ENCODE measurements around the gene TMEM89. TPM values are rescaled to one million over a fixed set of nuclear protein-coding genes. Genes with fewer than 3 reads are reported as not detected.

Gene TMEM89
- polyA plus RNA-seq, 4 donors = not detected

DNA sequence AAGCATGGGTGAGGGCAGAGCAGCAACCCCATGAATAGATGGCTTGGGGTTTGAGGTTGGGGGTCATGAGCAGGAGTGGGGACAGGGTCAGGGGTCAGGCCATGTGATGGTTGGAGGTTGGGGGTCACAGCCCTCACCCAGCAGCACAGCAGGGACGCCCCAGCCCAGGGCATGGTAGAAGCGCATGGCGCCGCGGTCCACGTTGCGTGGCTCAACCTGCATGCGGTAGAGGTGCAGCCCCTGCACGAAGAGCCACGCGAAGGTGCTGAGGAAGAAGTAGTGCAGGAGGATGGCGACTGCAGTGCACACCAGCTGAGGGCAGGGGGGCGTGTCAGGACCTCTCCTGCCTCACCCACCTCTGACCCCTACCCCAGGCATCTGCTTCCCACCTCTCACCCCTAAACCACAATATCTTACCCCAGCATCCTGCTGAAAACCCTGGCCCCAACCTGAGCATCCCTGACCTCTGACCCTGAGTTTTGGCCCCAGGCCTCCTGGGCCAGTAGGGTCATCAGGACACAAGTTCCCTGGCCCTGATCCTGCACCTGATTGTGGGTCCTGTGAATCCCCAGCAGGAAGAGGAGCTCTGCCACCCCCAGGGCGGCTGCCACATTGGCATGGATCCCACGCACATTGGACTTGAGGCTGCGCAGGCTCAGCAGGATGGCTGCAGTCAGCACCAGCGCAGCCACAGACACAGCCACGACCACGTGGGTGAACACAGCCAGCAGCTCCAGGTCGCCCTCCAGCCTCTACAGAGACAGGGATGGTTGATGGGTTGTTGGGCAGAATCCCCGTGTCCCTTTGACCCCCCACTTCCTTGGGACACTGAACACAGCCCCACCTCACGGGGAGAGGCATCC is 23.6 kb upstream of the TMEM89 start:
- no peak for DNase-seq (ENCODE audit: low read depth in 4 of 4, low spot score in 3 of 4)

DNA sequence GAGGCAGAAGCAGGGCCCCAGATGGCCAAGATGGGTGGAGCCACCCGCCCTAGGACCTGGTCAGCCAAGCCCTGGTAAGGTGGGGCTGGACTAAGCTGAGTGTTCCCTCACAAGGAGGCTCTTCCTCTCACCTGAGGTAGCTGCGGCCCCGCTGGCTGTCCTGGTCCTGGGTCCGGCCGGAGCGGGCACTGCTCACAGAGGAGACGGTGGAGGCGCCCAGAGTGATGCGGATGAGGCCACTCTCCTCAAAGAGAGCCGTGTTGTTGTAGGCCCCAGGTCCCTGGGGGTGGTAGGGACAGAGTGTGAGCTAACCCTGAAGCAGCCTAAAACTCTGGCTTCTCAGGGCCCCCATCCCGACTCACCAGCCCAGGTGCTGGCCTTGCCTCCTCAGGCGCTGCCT is 21.0 kb upstream of the TMEM89 start:
- DNase-seq (ENCODE audit: low read depth in 4 of 4, low spot score in 3 of 4) = no peak

DNA sequence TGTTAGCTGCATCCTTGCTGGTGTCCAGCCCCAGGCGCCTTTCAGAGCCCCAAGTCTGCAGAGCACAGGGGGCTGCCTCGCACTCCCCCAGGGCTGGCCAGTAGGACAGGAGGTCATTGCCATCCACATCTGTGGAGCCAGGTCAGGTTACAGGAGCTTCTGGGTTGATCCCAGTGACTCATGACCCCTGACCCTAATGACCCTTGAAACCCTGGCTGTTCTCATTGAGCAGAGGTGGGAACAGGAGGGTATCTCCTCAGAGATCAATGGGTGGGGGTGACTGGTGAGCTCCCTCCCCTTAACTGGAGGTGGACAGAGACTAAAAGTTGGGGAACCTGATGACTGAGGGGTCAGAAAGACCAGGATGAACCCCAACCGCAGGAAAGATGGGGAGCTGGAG is 19.8 kb upstream of the TMEM89 start:
- no peak for DNase-seq (ENCODE audit: low read depth in 4 of 4, low spot score in 3 of 4)

DNA sequence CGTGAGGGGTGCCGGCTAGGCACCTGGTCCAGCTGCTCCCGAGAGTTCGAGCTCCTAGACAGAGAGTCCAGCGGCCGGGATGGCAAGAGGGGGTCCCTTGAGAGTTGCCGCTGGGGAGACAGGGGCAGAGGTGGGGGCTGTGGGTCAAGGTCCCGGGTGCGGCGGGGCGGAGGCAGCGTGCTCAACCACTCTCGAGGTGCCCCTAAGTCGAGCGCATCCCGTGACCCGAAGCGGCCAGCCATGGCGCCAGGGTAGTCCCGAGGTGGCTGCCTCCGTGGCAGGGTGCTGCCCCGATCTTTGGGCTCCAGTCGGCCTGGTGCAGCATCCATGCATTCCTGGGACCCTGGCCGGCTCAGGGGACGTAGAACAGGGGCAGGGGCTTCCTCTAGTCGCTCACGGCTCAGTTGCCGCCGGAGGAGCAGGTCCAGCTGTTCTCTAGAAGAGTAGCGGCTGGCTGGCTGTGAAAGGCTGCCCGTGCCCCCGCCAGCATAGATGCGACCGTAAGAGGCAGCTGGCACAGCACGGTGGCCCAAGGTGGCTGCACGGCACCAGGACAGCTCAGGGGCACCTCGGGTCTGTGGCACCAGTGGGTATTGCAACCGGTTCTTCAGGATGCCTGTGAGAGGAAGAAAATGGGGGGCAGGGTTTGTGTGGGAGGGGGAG is 18.5 kb upstream of the TMEM89 start:
- no peak for DNase-seq (ENCODE audit: low read depth in 4 of 4, low spot score in 3 of 4)

DNA sequence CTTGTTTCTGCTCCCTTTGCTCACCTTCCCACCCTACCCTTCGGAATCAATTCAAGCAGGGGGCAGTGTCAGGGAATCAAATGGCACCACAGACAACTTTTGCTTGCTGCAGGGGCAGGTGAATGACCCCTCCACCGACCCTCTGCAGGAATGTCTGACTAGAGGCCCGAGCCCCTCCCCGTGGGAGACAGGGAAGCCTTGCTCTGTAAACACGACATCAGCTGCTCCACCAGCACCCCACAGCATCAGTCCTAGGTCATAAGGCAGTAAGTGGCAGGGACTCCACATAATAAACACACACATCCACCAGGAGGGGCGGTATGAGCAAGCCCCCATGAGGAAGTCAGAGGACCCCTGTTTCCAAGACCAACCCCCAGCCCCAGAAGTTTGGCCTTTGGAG is 15.7 kb upstream of the TMEM89 start:
- no peak for DNase-seq (ENCODE audit: low read depth in 4 of 4, low spot score in 3 of 4)

DNA sequence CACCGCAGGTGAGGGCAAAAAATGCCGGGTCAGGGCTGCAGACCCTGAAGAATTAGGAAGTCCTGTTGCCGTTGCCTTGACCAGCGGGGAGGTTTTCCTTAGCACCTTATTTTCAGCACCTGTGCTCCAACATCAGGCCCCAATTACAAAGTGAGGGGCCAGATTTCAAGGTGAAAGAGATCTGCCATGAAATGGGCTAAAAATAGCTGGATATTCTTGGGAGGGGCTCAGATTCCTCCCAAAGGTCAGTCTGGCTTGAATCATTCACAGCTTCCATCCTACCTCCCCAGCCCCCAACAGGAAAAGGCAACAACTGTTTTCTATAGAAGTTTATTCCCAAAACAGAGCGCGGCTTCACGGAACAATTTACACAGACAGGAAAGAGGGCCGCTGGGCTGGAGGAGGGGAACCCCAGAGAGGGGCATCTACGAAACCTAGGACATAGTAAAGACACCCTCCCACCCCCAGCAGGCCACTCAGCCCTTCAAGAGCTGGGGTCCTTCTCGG is 14.6 kb upstream of the TMEM89 start:
- DNase-seq (ENCODE audit: low read depth in 4 of 4, low spot score in 3 of 4) = no peak

DNA sequence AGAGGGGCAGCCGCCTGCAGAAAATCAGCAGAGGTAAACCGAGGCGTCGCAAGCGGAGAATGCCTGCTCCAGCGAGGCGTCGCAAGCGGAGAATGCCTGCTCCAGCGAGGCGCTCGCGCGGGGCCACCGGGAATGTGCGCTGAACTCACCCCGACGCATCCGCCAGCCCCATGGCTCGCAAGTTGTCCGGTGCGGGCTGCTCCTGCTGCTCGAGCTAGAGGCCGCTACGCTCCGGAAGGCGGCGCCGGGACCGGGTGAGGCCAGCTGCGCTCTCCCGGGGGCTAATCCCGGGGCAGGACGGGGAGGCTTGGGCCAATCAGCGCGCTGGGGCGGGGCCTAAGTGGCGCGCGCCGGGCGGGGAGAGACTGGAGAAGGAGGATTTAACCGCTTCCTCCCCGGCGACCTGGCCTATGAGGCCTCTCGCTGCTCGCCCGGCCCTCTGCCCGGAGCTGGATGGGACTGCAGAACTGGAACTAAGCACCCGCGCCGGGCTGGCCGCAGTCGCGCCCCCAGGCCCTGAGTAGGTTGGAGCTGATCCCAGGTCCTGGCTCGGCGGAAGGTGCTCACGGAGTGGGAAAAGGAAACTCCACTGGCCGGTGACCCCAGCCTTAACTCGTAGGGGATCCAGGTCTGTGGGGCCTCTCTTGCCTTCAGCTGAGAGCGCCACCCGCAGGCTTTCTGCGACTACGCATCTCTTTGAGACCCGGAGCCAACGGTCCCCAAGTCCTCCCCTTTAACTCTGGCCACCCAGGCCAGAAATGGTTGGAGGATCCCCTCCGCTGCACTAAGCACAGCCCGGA is 13.9 kb upstream of the TMEM89 start, which contains the start of gene SLC26A6:
Gene SLC26A6, minus strand, starts transcription at position 240 of the 800 bp plus-strand sequence. Its CDS starts 68 bp downstream, at position 172.
- peak; percentile 82 to 92 (median 92) for DNase-seq (ENCODE audit: low read depth in 4 of 4, low spot score in 3 of 4)

DNA sequence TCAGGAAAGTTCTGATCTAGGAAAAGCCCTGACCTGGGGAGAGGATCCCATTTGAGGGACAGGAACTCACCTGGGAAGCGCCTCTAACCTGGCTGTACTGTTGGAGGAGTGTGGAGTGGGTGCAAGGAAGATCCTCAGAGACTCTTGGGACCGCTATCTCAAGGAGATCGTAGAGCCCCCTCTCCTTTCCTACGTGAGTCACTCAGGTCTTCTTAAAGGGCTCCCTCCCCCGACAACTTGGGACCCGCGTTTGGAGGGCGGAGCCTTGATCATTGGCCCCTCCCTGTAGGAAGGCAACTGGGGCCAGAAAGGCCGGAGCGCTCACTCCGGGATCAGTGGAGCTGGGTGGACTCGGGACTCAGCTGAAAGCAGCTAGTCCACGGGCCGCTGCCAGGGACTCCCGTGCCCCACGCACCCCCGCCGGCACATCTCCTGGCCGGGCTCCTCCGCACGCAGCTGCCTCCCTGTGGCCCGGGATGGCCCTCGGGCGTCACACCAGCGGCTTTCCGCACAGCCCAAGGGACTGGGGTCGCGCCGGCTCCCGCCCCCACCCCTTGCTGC is 13.2 kb upstream of the TMEM89 start:
- DNase-seq (ENCODE audit: low read depth in 4 of 4, low spot score in 3 of 4) = no peak

DNA sequence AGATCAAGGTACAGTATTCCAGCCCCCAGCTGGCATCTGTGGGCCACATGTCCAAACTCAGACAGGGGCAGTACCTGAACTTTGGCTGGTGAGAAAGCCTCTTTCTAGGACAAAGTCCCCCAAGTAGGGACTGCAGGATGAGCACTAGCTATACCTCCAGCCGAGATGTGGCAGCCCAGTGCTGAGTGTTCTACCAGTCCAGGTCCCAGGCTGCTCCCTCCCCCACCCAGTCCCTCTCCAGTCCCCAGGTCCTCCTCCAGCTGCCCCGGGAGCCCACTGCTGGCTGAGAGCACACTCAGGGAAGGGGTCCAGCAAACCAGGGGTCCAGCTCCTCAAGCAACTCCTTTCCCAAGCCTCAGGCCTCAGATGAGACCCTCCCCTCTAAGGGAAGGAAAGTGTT is 12.2 kb upstream of the TMEM89 start:
- no peak for DNase-seq (ENCODE audit: low read depth in 4 of 4, low spot score in 3 of 4)

DNA sequence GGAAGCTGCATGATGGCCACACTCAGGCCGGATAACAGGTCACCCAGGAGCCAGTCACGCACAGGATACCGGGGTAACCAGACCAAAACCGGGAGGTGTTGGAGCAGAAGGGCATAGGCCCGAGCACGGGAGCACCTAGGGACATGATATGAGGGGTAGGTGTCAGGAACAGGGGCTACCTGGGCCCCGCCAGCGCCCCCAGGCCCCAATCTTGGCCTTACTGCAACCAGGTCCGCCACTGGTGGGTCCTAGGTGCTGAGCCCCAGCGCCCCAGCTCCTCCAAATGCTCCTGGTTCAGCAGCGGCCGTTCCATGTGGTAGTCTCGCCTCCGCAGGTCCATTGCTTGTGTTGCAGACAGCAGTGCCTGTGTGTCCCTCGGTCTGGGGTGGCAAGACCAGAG is 11.7 kb upstream of the TMEM89 start:
- DNase-seq (ENCODE audit: low read depth in 4 of 4, low spot score in 3 of 4) = no peak

DNA sequence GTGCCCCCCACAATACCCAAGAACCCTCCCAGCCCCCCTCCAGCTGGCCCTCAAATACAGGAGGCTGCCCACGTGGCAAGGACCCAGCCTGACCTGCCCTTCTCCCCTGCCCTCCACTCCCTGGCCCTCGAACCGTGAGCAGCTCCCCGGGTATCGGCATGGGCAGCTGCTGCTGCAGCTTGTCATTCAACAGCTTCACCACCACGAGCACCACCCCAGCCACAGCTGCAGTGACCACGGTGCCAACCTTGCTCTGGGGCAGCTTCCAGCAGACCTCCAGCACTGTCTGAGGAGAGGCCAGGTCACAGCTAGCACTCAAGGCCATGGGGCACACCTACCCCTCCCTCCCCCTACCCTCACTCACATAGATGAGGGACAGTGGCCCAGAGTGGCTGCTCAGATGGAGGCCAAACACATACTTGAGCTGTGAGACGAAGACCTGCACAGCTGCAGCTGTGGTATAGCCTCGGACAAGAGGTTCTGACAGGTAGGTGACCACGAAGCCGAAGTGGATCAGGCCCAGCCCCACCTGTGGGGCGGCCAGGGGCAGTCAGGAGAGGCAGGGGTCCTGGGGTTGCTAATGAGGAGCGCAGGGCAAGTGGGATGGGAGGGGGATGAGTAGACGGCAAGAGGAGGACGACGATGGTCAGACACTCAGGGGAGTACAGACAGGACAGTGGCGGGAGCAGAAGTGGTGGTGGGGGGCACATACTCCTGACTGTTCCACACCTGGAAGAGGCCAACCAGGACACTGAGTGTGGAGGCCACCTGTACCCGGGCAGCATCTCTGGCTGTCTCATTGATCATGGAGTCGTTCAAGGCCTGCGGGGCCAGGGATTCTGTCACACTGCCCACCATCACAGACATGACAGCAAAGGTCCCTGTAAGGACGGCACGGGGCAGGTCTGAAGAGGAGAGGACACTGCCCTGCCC is 10.2 kb upstream of the TMEM89 start:
- DNase-seq (ENCODE audit: low read depth in 4 of 4, low spot score in 3 of 4) = no peak

DNA sequence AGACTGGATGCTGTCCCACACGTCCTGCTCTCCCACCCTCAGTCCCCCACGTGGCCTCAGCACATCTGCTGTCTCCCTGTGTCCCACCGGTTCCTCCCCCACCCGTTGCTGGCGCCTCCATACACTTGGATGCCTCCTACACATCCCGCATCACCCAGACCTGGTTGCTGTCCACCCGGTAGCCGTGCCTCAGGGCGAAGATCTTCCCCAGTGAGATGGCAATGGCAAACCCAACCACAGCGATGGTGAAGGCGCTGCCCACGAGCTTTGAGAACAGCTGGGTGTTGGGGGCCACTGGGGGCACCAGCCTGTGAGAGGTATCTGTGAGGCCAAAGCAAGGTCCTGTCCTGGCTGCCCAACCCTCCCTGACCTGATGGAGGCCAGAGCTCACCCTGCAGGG is 9.3 kb upstream of the TMEM89 start:
- no peak for DNase-seq (ENCODE audit: low read depth in 4 of 4, low spot score in 3 of 4)

DNA sequence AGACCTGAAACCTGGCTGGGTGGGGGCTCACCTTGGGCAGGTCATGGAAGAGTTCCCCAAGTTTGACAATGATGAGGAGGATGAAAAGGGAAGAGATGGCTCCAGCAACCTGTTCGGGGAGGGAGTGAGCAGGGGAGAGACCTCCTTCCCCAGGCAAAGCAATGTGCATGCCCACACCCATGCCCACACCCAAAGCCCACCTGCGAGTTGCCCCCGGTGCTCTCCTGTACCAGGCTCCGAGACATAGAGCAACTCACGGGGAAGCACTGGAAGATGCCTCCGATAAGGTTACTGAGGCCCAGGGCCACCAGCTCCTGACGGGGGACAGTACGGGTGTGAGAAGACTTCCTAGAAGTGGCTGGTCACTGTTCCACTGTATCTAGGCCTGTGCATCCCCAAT is 8.8 kb upstream of the TMEM89 start:
- DNase-seq (ENCODE audit: low read depth in 4 of 4, low spot score in 3 of 4) = no peak

DNA sequence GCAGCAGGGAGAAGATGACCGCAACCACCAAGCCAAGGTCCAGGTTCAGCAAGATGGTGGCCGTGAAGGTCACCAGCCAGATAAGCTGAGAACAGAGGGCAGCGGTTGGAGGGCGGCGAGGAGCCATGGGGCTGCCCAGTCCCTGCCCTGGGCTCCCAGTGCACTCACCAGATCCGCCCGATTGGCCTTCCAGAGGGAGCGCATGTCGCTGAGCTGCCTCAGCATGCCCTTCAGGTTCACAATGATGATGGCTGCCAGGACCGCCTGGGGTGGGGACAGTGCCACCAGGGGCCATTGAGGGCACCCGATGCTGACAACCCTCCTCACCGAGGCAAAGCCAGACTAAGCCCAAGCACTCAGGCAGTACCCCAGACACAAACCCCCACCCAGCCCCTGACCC is 8.3 kb upstream of the TMEM89 start:
- no peak for DNase-seq (ENCODE audit: low read depth in 4 of 4, low spot score in 3 of 4)

DNA sequence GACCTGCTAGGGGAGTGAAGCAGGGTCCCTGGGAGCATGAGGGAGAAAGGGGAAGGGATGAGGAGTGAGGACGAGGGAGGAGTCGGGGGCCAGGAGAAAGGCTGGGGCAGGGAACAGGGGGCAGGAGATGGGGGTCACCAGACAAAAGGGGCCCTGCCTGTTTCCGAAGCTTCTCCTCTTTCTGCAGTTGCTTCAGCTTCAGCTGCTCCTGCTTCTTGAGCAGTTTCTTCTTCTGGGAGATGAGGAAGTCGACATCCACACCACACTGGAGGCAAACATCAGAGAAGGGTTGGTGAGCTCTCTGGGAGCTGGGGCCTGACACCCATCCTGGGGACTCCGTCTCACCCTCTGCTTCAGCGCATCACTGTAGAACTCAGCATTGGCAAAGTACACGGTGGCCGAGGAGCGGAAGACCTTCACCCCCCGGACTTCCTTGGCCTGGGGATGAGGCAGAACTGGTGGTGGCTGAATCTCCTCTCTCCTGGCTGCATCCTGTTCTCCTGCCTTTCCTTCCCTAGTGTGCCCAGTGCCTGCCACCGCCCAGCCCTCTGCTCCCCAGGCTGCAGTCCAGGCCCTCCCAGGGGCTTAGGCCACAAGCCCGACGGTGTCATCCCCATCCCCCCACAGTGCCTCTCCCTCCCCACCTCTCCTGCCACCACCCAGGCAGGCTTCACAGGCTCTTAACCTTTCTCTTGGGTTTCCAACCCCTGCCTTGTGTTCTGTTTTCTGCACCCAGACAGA is 6.9 kb upstream of the TMEM89 start:
- no peak for DNase-seq (ENCODE audit: low read depth in 4 of 4, low spot score in 3 of 4)

DNA sequence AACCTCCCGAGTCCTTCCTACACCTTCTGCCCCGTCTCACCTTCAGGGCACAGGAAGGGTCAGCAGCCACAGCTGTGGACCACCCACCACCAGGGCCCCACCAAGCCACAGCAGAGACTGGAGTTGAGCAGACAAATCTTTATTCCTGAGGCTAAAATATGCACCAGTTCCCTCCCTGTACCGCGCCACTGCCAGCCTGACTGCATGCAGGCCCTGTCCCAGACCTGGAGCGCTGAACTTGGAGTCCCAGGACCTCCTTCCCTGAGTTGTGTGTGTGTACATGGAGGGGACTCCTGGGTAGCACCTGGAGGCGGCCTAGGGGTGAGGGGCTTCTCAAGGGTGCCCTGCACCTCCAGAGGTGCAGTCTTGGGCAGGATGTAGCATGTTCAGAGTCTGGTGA is 4.0 kb upstream of the TMEM89 start:
- DNase-seq (ENCODE audit: low read depth in 4 of 4, low spot score in 3 of 4) = no peak

DNA sequence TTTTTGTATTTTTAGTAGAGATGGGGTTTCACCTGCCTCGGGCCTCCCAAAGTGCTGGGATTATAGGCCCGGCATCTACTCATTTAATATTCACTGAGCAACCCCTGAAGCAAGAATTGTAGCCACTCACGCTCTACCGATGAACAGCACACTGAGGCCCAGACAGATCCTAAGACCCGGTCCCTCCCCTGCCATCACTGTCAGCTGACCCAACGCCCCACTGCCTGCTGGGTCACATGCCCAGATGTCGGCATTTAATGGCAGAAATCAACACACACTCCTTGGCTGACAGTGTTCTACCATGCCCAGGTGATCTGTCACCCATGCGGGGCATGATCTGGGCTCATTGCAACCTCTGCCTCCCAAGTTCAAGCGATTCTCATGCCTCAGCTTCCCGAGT is 3.2 kb upstream of the TMEM89 start:
- DNase-seq (ENCODE audit: low read depth in 4 of 4, low spot score in 3 of 4) = no peak

DNA sequence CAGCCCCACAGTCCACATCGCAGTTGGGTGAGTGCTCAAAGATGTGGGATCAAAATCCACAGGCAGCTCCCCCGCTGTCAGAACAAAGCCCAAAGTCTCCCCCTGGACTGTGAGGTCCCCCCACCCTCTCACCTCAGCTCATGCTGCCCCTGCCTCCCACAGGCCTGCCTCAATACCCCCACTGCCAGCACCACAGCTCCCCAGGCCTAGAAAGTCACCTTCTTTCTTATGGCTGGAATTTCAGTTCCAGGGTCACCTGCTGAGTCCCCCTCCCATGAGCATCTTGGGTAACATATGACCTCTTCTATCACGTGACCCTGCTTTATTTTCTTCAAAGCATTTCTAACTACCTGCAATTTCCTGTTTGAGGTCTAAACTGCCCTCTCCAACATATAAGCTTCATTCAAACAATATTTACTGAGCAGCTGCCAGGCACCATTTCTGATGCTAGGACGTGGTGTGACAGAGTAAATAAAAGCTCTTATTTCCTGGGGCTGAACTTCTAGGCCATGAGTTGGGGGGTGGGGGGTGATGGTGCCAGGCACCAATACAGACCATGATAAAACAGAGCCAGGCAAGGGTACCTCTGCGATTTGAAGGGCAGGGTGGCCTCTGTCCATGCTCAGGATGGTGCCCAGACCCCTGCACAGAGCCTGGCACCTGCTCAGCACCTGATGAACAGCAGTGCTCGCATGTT is 2.4 kb upstream of the TMEM89 start:
- DNase-seq (ENCODE audit: low read depth in 4 of 4, low spot score in 3 of 4) = no peak
